K562 (cell line): ENCODE measurements around the gene RNPEP. TPM values are rescaled to one million over a fixed set of nuclear protein-coding genes. Genes with fewer than 3 reads are reported as not detected.

Experiments used
- ARID2 ChIP-seq: fragments of 450-650 bp; IDR thresholded peaks from 2 replicates; pipeline ENCODE4 v1.6.1; 2017; ENCODE audit warnings: antibody characterized with exemption, mild to moderate bottlenecking
- BRD4 ChIP-seq: fragments of 200-600 bp; sonication (generic); IDR thresholded peaks from 2 replicates; pipeline ENCODE4 v1.6.1; 2017; ENCODE audit warnings: inconsistent platforms
- CREM ChIP-seq: IDR thresholded peaks from 2 replicates; pipeline ENCODE4 v1.6.1; 2014; ENCODE audit warnings: antibody characterized with exemption, low read depth
- CTBP1 ChIP-seq: fragments of 450-650 bp; IDR thresholded peaks from 2 replicates; pipeline ENCODE4 v1.6.1; 2016; ENCODE audit warnings: borderline replicate concordance
- KAT2B ChIP-seq: IDR thresholded peaks from one replicate; pipeline ENCODE4 v1.6.1; 2012; ENCODE audit warnings: low read depth, mild to moderate bottlenecking, control low read depth, inconsistent platforms, low read length, moderate library complexity
- MITF ChIP-seq: IDR thresholded peaks from 2 replicates; pipeline ENCODE4 v1.6.1; 2014; ENCODE audit warnings: antibody characterized with exemption
- NR2C2 ChIP-seq, 2 experiments: fragments of 200-800 bp in 1 of 2; sonication (Bioruptor generic) in 1 of 2; sonication (generic) in 1 of 2; formaldehyde crosslinking in 1 of 2; IDR thresholded peaks; 2 replicates each; pipeline versions ENCODE4 v1.6.1 to v1.8.0; 2016 to 2022; ENCODE audit warnings: mild to moderate bottlenecking in 1 of 2, missing compliant biosample characterization in 1 of 2, missing genetic modification characterization in 1 of 2, missing genetic modification reagents in 1 of 2
- PRDM10 ChIP-seq: fragments of 450-650 bp; IDR thresholded peaks from 2 replicates; pipeline ENCODE4 v1.6.1; 2018; ENCODE audit not compliant: partially characterized antibody
- SETDB1 ChIP-seq: IDR thresholded peaks from one replicate; pipeline ENCODE4 v1.6.1; 2012; ENCODE audit warnings: low read length, control low read depth, inconsistent platforms
- TRIM28 ChIP-seq: fragments of 450-650 bp; IDR thresholded peaks from 2 replicates; pipeline ENCODE4 v1.6.1; 2017
- YY1 ChIP-seq, 3 experiments: IDR thresholded peaks; 2 replicates each; pipeline ENCODE4 v1.6.1; 2011; ENCODE audit warnings: low read length in 2 of 3, mild to moderate bottlenecking in 2 of 3, moderate library complexity in 2 of 3, borderline replicate concordance in 1 of 3, control low read depth in 1 of 3, low read depth in 1 of 3; ENCODE audit not compliant: insufficient read depth in 3 of 3, insufficient replicate concordance in 2 of 3, control insufficient read depth in 1 of 3, insufficient read length in 1 of 3; ENCODE audit errors: extremely low read depth in 1 of 3
- ZFX ChIP-seq: sonication (generic); formaldehyde crosslinking; IDR thresholded peaks from 2 replicates; pipeline ENCODE4 v1.8.0; 2022; ENCODE audit warnings: mild to moderate bottlenecking, missing genetic modification reagents, moderate library complexity
- ZNF507 ChIP-seq: conservative IDR thresholded peaks from 2 replicates; pipeline ENCODE4 v1.6.1; 2017; ENCODE audit warnings: missing genetic modification characterization, missing compliant biosample characterization
- ZNF57 ChIP-seq: fragments of 450-650 bp; formaldehyde crosslinking; IDR thresholded peaks from 2 replicates; pipeline ENCODE4 v1.4.0; 2020; ENCODE audit warnings: mild to moderate bottlenecking, moderate library complexity
- polyA plus RNA-seq, 8 experiments: library from polyadenylated mRNA; depleted of rRNA in 4 of 8; stranded (reverse) in 5 of 8; unstranded in 3 of 8; fragments of >200 nt; fragmentation: Nextera tagmentation in 2 of 8; fragmentation: Illumina TruSeq in 1 of 8; extraction: Ambion mirVana in 2 of 8; extraction: Trizol in 1 of 8; gene quantifications; 2 replicates each; pipeline versions ENCODE4 v1.2.1 to v1.2.3, GENCODE V29; 2011 to 2014; ENCODE audit warnings: inconsistent platforms in 1 of 8, missing spikeins in 1 of 8
- total RNA-seq, 7 experiments: library from RNA; depleted of rRNA in 6 of 7; stranded (reverse); fragments of >200 nt in 6 of 7; fragmentation: Illumina TruSeq in 2 of 7; extraction: Trizol in 2 of 7; gene quantifications; 2 replicates each; pipeline versions ENCODE4 v1.2.1 to v1.2.3, GENCODE V29; 2011 to 2021; ENCODE audit warnings: low replicate concordance in 1 of 7
- TF ChIP-seq, protein P1 (sequence below): fragments of 450-650 bp; formaldehyde crosslinking; IDR thresholded peaks from 2 replicates; pipeline ENCODE4 v1.4.0; 2022; ENCODE audit warnings: missing genetic modification characterization
- TF ChIP-seq, protein P2 (sequence below): fragments of 250-450 bp; sonication (Bioruptor Pico); IDR thresholded peaks from 2 replicates; pipeline ENCODE4 v1.8.0; 2022; ENCODE audit warnings: inconsistent platforms
- TF ChIP-seq, protein P3 (sequence below): conservative IDR thresholded peaks from 2 replicates; pipeline ENCODE4 v1.6.1; 2011; ENCODE audit warnings: low read depth, mild to moderate bottlenecking, low read length; ENCODE audit not compliant: control insufficient read depth

Gene RNPEP
- total and polyA plus RNA-seq, 9 of the 15 experiments (the other 6 are each of a cell fraction or from before 2014, with no cell fraction given) = 27.5 to 131 (median 63.4) TPM

GRCh38 chr1:202018468-202019234, 36.2 kb downstream of the RNPEP start (continued):
- TF ChIP-seq NR2C2 (CRISPR knock-in tag; IDR thresholded peaks at IDR 0.05) = peak; percentile 35; the same call in 1 of the 2 replicates
- peak; percentile 93 for TF ChIP-seq NR2C2 (tag; IDR thresholded peaks at IDR 0.05)
- TF ChIP-seq, protein P1, sequence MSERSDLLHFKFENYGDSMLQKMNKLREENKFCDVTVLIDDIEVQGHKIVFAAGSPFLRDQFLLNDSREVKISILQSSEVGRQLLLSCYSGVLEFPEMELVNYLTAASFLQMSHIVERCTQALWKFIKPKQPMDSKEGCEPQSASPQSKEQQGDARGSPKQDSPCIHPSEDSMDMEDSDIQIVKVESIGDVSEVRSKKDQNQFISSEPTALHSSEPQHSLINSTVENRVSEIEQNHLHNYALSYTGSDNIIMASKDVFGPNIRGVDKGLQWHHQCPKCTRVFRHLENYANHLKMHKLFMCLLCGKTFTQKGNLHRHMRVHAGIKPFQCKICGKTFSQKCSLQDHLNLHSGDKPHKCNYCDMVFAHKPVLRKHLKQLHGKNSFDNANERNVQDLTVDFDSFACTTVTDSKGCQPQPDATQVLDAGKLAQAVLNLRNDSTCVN (CRISPR knock-in tag) = 0 out of 2 replicates have a peak, but pooled peaks have one; percentile 85
- TF ChIP-seq PRDM10 = peak; percentile 12
- TF ChIP-seq, protein P2, sequence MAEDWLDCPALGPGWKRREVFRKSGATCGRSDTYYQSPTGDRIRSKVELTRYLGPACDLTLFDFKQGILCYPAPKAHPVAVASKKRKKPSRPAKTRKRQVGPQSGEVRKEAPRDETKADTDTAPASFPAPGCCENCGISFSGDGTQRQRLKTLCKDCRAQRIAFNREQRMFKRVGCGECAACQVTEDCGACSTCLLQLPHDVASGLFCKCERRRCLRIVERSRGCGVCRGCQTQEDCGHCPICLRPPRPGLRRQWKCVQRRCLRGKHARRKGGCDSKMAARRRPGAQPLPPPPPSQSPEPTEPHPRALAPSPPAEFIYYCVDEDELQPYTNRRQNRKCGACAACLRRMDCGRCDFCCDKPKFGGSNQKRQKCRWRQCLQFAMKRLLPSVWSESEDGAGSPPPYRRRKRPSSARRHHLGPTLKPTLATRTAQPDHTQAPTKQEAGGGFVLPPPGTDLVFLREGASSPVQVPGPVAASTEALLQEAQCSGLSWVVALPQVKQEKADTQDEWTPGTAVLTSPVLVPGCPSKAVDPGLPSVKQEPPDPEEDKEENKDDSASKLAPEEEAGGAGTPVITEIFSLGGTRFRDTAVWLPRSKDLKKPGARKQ (CRISPR knock-in tag) = no peak
- peak; percentile 100 for TF ChIP-seq CTBP1
- TF ChIP-seq SETDB1 = no peak
- peak; percentile 32; the same call in 1 of the 2 replicates for TF ChIP-seq ZFX
- TF ChIP-seq ZNF57 = no peak
- no peak for TF ChIP-seq ARID2
- no peak for TF ChIP-seq ZNF507 (tag)
- no peak for TF ChIP-seq KAT2B
- TF ChIP-seq TRIM28 = peak; percentile 51; the same call in 1 of the 2 replicates
- TF ChIP-seq BRD4 = no peak
- peak in 1 of 3 experiments; percentile 4 for TF ChIP-seq YY1 (IDR thresholded peaks at IDR 0.05; ENCODE audit: borderline replicate concordance in 1 of 3, control insufficient read depth in 1 of 3, extremely low read depth in 1 of 3, insufficient read depth in 3 of 3, insufficient read length in 1 of 3, insufficient replicate concordance in 2 of 3, low read depth in 1 of 3, low read length in 2 of 3)
- peak; percentile 60 for TF ChIP-seq MITF
- TF ChIP-seq, protein P3, sequence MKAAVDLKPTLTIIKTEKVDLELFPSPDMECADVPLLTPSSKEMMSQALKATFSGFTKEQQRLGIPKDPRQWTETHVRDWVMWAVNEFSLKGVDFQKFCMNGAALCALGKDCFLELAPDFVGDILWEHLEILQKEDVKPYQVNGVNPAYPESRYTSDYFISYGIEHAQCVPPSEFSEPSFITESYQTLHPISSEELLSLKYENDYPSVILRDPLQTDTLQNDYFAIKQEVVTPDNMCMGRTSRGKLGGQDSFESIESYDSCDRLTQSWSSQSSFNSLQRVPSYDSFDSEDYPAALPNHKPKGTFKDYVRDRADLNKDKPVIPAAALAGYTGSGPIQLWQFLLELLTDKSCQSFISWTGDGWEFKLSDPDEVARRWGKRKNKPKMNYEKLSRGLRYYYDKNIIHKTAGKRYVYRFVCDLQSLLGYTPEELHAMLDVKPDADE = no peak
- peak; percentile 85 for TF ChIP-seq CREM
